HG03442 (cell line): ENCODE results near the gene ANO2.

ENCODE experiments used
- ATAC-seq: cut with Tn5 transposase; IDR thresholded peaks from one replicate; pipeline ENCODE4 v1.9.1; 2021; ENCODE audit warnings: mild to moderate bottlenecking, moderate library complexity; ENCODE audit not compliant: unreplicated experiment

Gene ANO2

GRCh38 chr12:5964913-5965900 lies 20.1 kb upstream of the ANO2 start:
- no peak for ATAC-seq

GRCh38 chr12:5963515-5963914 lies 18.5 kb upstream of the ANO2 start:
- ATAC-seq = no peak

GRCh38 chr12:5960783-5961182 lies 15.7 kb upstream of the ANO2 start:
- ATAC-seq = no peak

- no peak for ATAC-seq
Observed at GRCh38 chr12:5956987-5957386, 11.9 kb upstream of the ANO2 start.

GRCh38 chr12:5954661-5955060 lies 9.6 kb upstream of the ANO2 start:
- ATAC-seq = no peak

DNA sequence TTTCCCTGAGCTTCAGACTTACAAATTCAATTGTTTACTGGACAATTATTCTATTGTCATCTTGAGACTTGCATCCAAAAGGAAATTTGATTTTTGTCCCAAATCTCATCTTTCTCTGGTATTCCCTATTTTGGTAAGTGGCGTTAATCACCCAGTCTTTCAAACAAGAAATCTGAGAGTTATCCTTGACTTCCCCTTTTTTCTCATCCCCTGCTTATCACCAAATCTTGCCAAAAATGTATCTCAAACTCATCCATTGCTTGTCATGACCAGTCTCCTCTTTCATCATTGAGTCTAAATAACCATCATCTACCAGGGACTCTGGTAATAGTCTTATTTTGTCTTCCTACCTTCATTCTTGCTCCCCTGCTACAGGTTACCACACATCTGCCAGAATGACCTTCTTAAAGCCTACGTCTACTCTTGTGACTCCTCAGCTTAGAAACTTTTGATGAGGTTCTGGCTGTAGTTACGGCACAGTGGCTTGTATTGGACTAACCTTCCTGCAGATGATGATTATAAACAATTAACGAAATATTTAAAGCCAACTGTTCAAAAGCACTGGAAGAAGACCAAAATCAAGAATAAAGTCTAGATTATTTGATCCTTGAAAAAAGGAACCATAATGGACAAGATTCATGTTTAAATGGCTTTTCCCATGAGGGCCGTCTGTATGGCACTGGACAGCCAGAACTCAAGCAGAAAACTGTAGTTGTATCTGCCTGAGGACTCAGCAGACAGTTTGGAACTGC lies 9.0 kb upstream of the ANO2 start:
- ATAC-seq = no peak

DNA sequence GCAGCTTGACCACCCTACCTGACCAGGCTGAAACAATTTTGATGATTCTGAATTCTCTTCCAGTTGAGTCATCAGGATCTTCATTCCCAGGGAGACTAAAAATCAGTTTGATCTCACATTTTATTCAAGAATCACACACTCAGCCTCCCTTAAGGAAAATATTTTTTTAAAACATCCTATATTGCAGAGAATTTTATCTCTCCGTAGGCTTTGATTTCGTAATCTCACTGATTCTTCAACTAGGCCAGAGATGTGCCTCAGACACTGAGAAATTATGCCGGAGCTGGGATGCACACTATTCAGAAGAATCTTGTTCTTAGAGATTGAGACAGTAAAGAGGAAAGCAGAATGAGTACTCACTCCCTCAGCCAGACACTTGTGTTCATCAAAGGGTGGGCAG lies 7.0 kb upstream of the ANO2 start:
- no peak for ATAC-seq

GRCh38 chr12:5948696-5949095 lies 3.6 kb upstream of the ANO2 start:
- ATAC-seq = no peak

DNA sequence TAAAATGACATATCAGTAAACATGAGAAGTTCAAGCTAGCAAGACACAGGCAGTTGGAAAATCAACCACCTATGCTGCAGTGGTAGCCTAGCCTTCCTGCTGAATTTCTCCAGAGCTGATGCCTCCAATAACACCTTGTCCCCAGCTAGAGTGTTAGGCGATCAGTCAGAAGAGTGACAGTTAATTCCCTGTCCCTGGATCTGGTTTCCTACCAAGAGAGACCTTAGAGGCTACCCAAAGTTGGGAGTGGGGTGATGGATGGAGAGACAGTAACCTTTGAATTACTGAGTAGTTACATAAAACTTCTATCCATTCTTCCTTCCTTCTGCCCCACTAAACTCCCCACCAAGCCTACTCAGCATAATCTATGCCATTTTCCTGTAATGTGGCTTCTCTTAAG lies 1.9 kb upstream of the ANO2 start:
- ATAC-seq = no peak

- ATAC-seq = no peak
Observed at GRCh38 chr12:5946388-5946787, 1.3 kb upstream of the ANO2 start.

GRCh38 chr12:5944688-5945070 lies 380 bp downstream of the ANO2 start:
- no peak for ATAC-seq

- ATAC-seq = no peak
Observed at GRCh38 chr12:5944053-5944452, 1.0 kb downstream of the ANO2 start.

DNA sequence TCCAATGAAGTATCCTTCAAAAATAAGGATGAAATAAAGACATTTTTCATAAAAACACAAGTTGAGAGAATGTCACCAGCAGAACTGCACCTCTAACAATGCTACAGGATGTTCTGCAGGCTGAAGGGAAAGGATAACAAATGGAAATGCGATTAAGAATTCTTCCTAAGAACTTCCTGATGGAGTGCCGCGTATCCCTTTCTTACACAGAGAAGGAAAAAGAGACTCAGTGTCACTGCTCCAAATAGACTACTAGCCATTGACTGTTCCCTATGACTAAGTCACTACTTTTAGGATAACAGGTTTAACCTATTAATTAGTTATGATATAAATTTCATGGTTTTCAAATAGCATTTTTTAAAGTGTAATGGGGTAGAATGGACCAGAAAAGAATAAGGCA lies 3.2 kb downstream of the ANO2 start:
- ATAC-seq = no peak

GRCh38 chr12:5927732-5928516 lies 17.1 kb downstream of the ANO2 start:
- ATAC-seq = no peak

DNA sequence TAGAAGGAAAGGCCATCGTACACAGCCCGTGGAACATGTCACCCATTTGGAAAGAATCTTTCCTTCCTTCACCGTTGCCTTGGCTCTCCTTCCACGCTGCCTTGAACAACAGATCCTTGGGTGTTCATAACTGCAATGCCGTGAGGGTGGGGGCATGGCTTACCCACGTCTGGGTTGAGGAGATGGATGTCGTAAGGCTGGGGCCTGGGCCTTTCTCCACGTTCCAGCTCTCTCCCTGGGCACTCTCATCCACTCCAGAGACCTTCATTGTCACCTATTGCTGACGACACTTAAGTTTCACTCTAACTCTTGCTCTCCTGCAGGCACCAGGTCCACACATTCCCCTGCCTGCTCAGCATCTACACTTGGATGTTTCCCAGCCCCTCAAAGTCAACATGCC lies 19.4 kb downstream of the ANO2 start:
- no peak for ATAC-seq

- ATAC-seq = no peak
Observed at GRCh38 chr12:5924342-5924741, 20.7 kb downstream of the ANO2 start.

GRCh38 chr12:5923751-5924150 lies 21.3 kb downstream of the ANO2 start:
- ATAC-seq = no peak

DNA sequence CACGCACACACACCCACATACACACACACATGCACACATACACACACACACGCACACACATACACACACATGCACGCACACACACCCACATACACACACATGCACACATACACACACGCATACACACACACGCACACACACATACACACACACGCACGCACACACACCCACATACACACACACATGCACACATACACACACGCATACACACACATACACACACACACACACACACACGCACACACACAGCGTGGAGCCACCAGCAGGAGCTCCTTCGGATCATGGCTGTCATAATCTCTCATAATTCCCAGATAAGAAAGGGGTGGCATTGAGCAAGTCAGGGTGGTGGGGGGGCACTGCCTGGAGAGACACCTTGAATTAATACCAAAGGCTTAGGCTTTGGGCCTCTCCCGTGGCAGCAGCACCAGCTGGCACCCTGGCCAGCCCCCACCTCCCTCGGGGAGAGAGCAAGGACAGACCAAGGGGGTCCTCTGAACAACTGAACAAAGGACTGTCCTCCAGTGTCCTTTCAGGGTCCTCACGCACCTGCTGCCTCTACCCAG lies 21.9 kb downstream of the ANO2 start:
- no peak for ATAC-seq

- no peak for ATAC-seq
Observed at GRCh38 chr12:5921966-5922899, 22.8 kb downstream of the ANO2 start.
